ENCODE measurements around the gene QPCTL. TPM values are rescaled to one million over a fixed set of nuclear protein-coding genes. Genes with fewer than 3 reads are reported as not detected.

QPCTL gene
- total and polyA plus RNA-seq, 4 donors: 6.3 to 13.3 (median 9.4) TPM

- Histone ChIP-seq H3K4me3 (no peak overlapping the region), H3K27me3 (ENCODE audit: control insufficient read depth in 3 of 3, insufficient read depth in 3 of 3, low read length in 2 of 3) (no peaks in the 10 kb centered on the region), H3K27ac (ENCODE audit: low read depth in 1 of 2, low read length in 1 of 2) (no peak overlapping the region), H3K9ac (ENCODE audit: insufficient read depth in 1 of 2, low read length in 2 of 2) (no peak overlapping the region), H3K36me3 (ENCODE audit: control insufficient read depth in 4 of 4, insufficient read depth in 4 of 4, low read length in 4 of 4) (no peaks in the 10 kb centered on the region), H3K4me1 (ENCODE audit: control insufficient read depth in 5 of 5, insufficient read depth in 5 of 5, low read length in 5 of 5) (no peaks in the 10 kb centered on the region), H3K9me3 (ENCODE audit: control insufficient read depth in 4 of 4, insufficient read depth in 3 of 4, low read length in 3 of 4) (no peaks in the 10 kb centered on the region)
- no peak for TF ChIP-seq CTCF (IDR thresholded peaks at IDR 0.05; ENCODE audit: control extremely low read depth, extremely low read depth)
- 94 to 96% methylated on average over 11 to 12 of the region's 12 CpGs for WGBS, 2 donors
- ATAC-seq (ENCODE audit: insufficient read depth, low FRiP score) (no peak), DNase-seq (no peak)
These were observed 60.2 kb downstream of the QPCTL start for GRCh38 chr19:45752639-45753038.

- Histone ChIP-seq H3K27ac (ENCODE audit: low read depth in 1 of 2, low read length in 1 of 2) (no peak overlapping the region), H3K9me3 (ENCODE audit: control insufficient read depth in 4 of 4, insufficient read depth in 3 of 4, low read length in 3 of 4) (no peaks in the 10 kb centered on the region), H3K4me1 (ENCODE audit: control insufficient read depth in 5 of 5, insufficient read depth in 5 of 5, low read length in 5 of 5) (no peaks in the 10 kb centered on the region), H3K9ac (ENCODE audit: insufficient read depth in 1 of 2, low read length in 2 of 2) (no peak overlapping the region), H3K4me3 (no peak overlapping the region), H3K36me3 (ENCODE audit: control insufficient read depth in 4 of 4, insufficient read depth in 4 of 4, low read length in 4 of 4) (no peaks in the 10 kb centered on the region), H3K27me3 (ENCODE audit: control insufficient read depth in 3 of 3, insufficient read depth in 3 of 3, low read length in 2 of 3) (no peaks in the 10 kb centered on the region)
- no peak for ATAC-seq (ENCODE audit: insufficient read depth, low FRiP score)
- DNase-seq: no peak
- WGBS, 2 donors: 74 to 80% methylated on average over 6 of the region's 6 CpGs
- no peak for TF ChIP-seq CTCF (IDR thresholded peaks at IDR 0.05; ENCODE audit: control extremely low read depth, extremely low read depth)
These were observed 61.1 kb downstream of the QPCTL start for GRCh38 chr19:45753548-45753947.

Small RNA genes within 50 kb of the gene (small RNA-seq; reads per million reads assigned to genes)
- 0.21 reads per million, percentile 13 among the genes with 10 or more reads in this experiment for gene MIR642A (ENCODE audit: low replicate concordance)
- gene RN7SL836P (ENCODE audit: low replicate concordance): 0.08 reads per million

Other genes with a start within 250 kb of the QPCTL start
- gene FOSB, start 224.7 kb upstream of the QPCTL start, total RNA-seq: 10 to 100 TPM in 1 of 2 donors, 1 to 10 TPM in 1; 9.9 to 24.2 TPM
- 10 to 100 TPM in 1 of 2 donors, 1 to 10 TPM in 1; 7.9 to 22.8 TPM for gene FOSB, start 224.7 kb upstream of the QPCTL start, polyA plus RNA-seq
- 10 to 100 TPM in 1 of 2 donors, 1 to 10 TPM in 1; 5.4 to 10.9 TPM for gene RTN2, start 195.6 kb upstream of the QPCTL start, total RNA-seq
- 10 to 100 TPM in 1 of 2 donors, 1 to 10 TPM in 1; 8.3 to 10.3 TPM for gene RTN2, start 195.6 kb upstream of the QPCTL start, polyA plus RNA-seq
- 1 to 10 TPM in 1 of 2 donors, under 1 TPM in 1; 0.37 to 2.3 TPM for gene PPM1N, start 194.2 kb upstream of the QPCTL start, total RNA-seq
- 1 to 10 TPM; 1.0 to 8.1 TPM for gene PPM1N, start 194.2 kb upstream of the QPCTL start, polyA plus RNA-seq
- 100 to 1,000 TPM in 1 of 2 donors, 10 to 100 TPM in 1; 49.1 to 211 TPM for gene VASP, start 185.2 kb upstream of the QPCTL start, total RNA-seq
- 100 to 1,000 TPM; 129 to 237 TPM for gene VASP, start 185.2 kb upstream of the QPCTL start, polyA plus RNA-seq
- gene OPA3, start 107.9 kb upstream of the QPCTL start, total RNA-seq: 10 to 100 TPM in 1 of 2 donors, 1 to 10 TPM in 1; 3.5 to 13.6 TPM
- 1 to 10 TPM; 5.5 to 9.9 TPM for gene OPA3, start 107.9 kb upstream of the QPCTL start, polyA plus RNA-seq
- gene GPR4, start 90.5 kb upstream of the QPCTL start, total RNA-seq: 10 to 100 TPM in 1 of 2 donors, 1 to 10 TPM in 1; 1.3 to 11.0 TPM
- 10 to 100 TPM; 12.6 to 12.8 TPM for gene GPR4, start 90.5 kb upstream of the QPCTL start, polyA plus RNA-seq
- 10 to 100 TPM; 31.9 to 74.5 TPM for gene EML2, start 53.3 kb upstream of the QPCTL start, total RNA-seq
- 10 to 100 TPM; 32.5 to 47.7 TPM for gene EML2, start 53.3 kb upstream of the QPCTL start, polyA plus RNA-seq
- 10 to 100 TPM in 1 of 2 donors, 1 to 10 TPM in 1; 4.7 to 14.9 TPM for gene GIPR, start 24.4 kb upstream of the QPCTL start, total RNA-seq
- 1 to 10 TPM; 2.2 to 6.4 TPM for gene GIPR, start 24.4 kb upstream of the QPCTL start, polyA plus RNA-seq
- gene SNRPD2, start 713 bp upstream of the QPCTL start, total RNA-seq: 100 to 1,000 TPM; 151 to 319 TPM
- 100 to 1,000 TPM; 354 to 410 TPM for gene SNRPD2, start 713 bp upstream of the QPCTL start, polyA plus RNA-seq
- gene FBXO46, start 38.2 kb downstream of the QPCTL start, total RNA-seq: 10 to 100 TPM; 11.2 to 19.0 TPM
- gene FBXO46, start 38.2 kb downstream of the QPCTL start, polyA plus RNA-seq: 1 to 10 TPM; 7.6 to 8.3 TPM
- not detected for gene MEIOSIN, start 40.8 kb downstream of the QPCTL start, total RNA-seq
- gene MEIOSIN, start 40.8 kb downstream of the QPCTL start, polyA plus RNA-seq: not detected
- 10 to 100 TPM; 13.5 to 17.4 TPM for gene SIX5, start 76.6 kb downstream of the QPCTL start, total RNA-seq
- gene SIX5, start 76.6 kb downstream of the QPCTL start, polyA plus RNA-seq: 10 to 100 TPM; 11.7 to 12.7 TPM
- gene DMPK, start 89.8 kb downstream of the QPCTL start, total RNA-seq: 10 to 100 TPM; 32.4 to 70.4 TPM
- gene DMPK, start 89.8 kb downstream of the QPCTL start, polyA plus RNA-seq: 10 to 100 TPM; 35.0 to 45.7 TPM
- 10 to 100 TPM; 25.4 to 58.2 TPM for gene DMWD, start 100.2 kb downstream of the QPCTL start, total RNA-seq
- gene DMWD, start 100.2 kb downstream of the QPCTL start, polyA plus RNA-seq: 10 to 100 TPM; 21.2 to 28.3 TPM
- gene RSPH6A, start 122.6 kb downstream of the QPCTL start, total RNA-seq: under 1 TPM in 1 of 2 donors, not detected in 1; 0.34 TPM
- gene RSPH6A, start 122.6 kb downstream of the QPCTL start, polyA plus RNA-seq: under 1 TPM in 1 of 2 donors, not detected in 1; 0.06 TPM
- gene SYMPK, start 170.5 kb downstream of the QPCTL start, total RNA-seq: 10 to 100 TPM; 47.5 to 82.1 TPM
- gene SYMPK, start 170.5 kb downstream of the QPCTL start, polyA plus RNA-seq: 100 to 1,000 TPM in 1 of 2 donors, 10 to 100 TPM in 1; 40.3 to 125 TPM
- under 1 TPM; 0.43 to 0.49 TPM for gene FOXA3, start 171.7 kb downstream of the QPCTL start, total RNA-seq
- under 1 TPM; 0.53 to 0.68 TPM for gene FOXA3, start 171.7 kb downstream of the QPCTL start, polyA plus RNA-seq
- 10 to 100 TPM; 21.8 to 24.3 TPM for gene IRF2BP1, start 193.5 kb downstream of the QPCTL start, total RNA-seq
- gene IRF2BP1, start 193.5 kb downstream of the QPCTL start, polyA plus RNA-seq: 10 to 100 TPM; 10.9 to 16.5 TPM
- 1 to 10 TPM; 2.9 to 6.7 TPM for gene MYPOP, start 209.9 kb downstream of the QPCTL start, total RNA-seq
- 1 to 10 TPM; 3.8 to 5.3 TPM for gene MYPOP, start 209.9 kb downstream of the QPCTL start, polyA plus RNA-seq
- gene NANOS2, start 222.1 kb downstream of the QPCTL start, total RNA-seq: not detected
- not detected for gene NANOS2, start 222.1 kb downstream of the QPCTL start, polyA plus RNA-seq

All from lung (tissue), 13 donors.